Activated CD4-positive, alpha-beta memory T cell treated with anti-CD3 and anti-CD28 coated beads for 36 hours (primary cell): ENCODE results near the gene RBMS3. TPM values are rescaled to one million over a fixed set of nuclear protein-coding genes. Genes with fewer than 3 reads are reported as not detected.
"Not testable (repeated sequence)": the region's sequence is repeated elsewhere in the genome, so short reads cannot be mapped to it uniquely, and the experiment has no call there.

Experiments used
- CTCF ChIA-PET: fragments of 350-600 bp; sonication (Branson Sonifier 250); formaldehyde crosslinking; loops from one replicate; lab custom pipeline; 2021; ENCODE audit warnings: antibody characterized with exemption, inconsistent platforms; lab: Charles Lee
- POLR2A ChIA-PET: fragments of 350-600 bp; sonication (Branson Sonifier 250); formaldehyde crosslinking; loops from one replicate; lab custom pipeline; 2021; ENCODE audit warnings: antibody characterized with exemption; lab: Charles Lee
- DNase-seq: peaks from one replicate; pipeline ENCODE4 v3.0.0-alpha.2; 2020
- H3K27ac Mint-ChIP-seq: one replicate; pipeline ENCODE4 v1.8.0; 2021; ENCODE audit warnings: mixed read lengths
- H3K27me3 Mint-ChIP-seq: one replicate; pipeline ENCODE4 v1.8.0; 2021; ENCODE audit warnings: mixed read lengths
- H3K36me3 Mint-ChIP-seq: one replicate; pipeline ENCODE4 v1.8.0; 2021; ENCODE audit warnings: mixed read lengths
- H3K4me1 Mint-ChIP-seq: one replicate; pipeline ENCODE4 v1.8.0; 2021; ENCODE audit warnings: low read depth, mixed read lengths
- H3K4me3 Mint-ChIP-seq: one replicate; pipeline ENCODE4 v1.8.0; 2021; ENCODE audit warnings: mild to moderate bottlenecking, mixed read lengths
- H3K9me3 Mint-ChIP-seq: one replicate; pipeline ENCODE4 v1.8.0; 2021; ENCODE audit warnings: mixed read lengths
- intact Hi-C: fragments of 100-400 bp; cut with micrococcal nuclease; formaldehyde crosslinking; loops from one replicate; pipeline ENCODE4 v1.15.1; 2023
- total RNA-seq, 2 experiments: library from RNA; stranded (reverse); gene quantifications; one replicate each; pipeline ENCODE4 v1.2.3, GENCODE V29; 2021

RBMS3 gene
- total RNA-seq, 2 experiments from 2014 or later = 1.6 TPM

GRCh38 chr3:29441422-29441821, 160.6 kb downstream of the RBMS3 start:
- peaks cover 2% of the 10 kb centered on the region for H3K9me3 Mint-ChIP-seq
- POLR2A ChIA-PET = no interaction called here
- no peak overlapping the region for H3K27ac Mint-ChIP-seq
- H3K4me3 Mint-ChIP-seq = no peak overlapping the region
- H3K4me1 Mint-ChIP-seq = no peaks in the 10 kb centered on the region
- CTCF ChIA-PET = no interaction called here
- intact Hi-C loops = no loop called here
- H3K27me3 Mint-ChIP-seq = no peaks in the 10 kb centered on the region
- no peaks in the 10 kb centered on the region for H3K36me3 Mint-ChIP-seq
- DNase-seq = no peak

GRCh38 chr3:29447946-29448627, 167.2 kb downstream of the RBMS3 start:
- Mint-ChIP-seq H3K9me3 (peaks cover 6% of the 10 kb centered on the region), H3K4me3 (no peak overlapping the region), H3K36me3 (no peaks in the 10 kb centered on the region), H3K4me1 (no peaks in the 10 kb centered on the region), H3K27me3 (no peaks in the 10 kb centered on the region), H3K27ac (no peak overlapping the region)
- ChIA-PET CTCF (no interaction called here), POLR2A (no interaction called here)
- intact Hi-C loops = no loop called here
- DNase-seq = no peak

- H3K4me3 Mint-ChIP-seq = no peak overlapping the region
- intact Hi-C loops = no loop called here
- CTCF ChIA-PET = no interaction called here
Measured at GRCh38 chr3:29451920-29452319, 171.0 kb downstream of the RBMS3 start.

GRCh38 chr3:29452934-29453283, 172.0 kb downstream of the RBMS3 start:
- no peak overlapping the region for H3K27ac Mint-ChIP-seq
- CTCF ChIA-PET = no interaction called here
- H3K36me3 Mint-ChIP-seq = no peaks in the 10 kb centered on the region
- peaks cover 2% of the 10 kb centered on the region for H3K9me3 Mint-ChIP-seq
- intact Hi-C loops = no loop called here
- no peak overlapping the region for H3K4me3 Mint-ChIP-seq
- DNase-seq = no peak
- no peaks in the 10 kb centered on the region for H3K27me3 Mint-ChIP-seq
- POLR2A ChIA-PET = no interaction called here
- H3K4me1 Mint-ChIP-seq = no peaks in the 10 kb centered on the region

More at GRCh38 chr3:29451920-29452319, 171.0 kb downstream of the RBMS3 start:
- DNase-seq = no peak
- peaks cover 4% of the 10 kb centered on the region for H3K9me3 Mint-ChIP-seq
- no peaks in the 10 kb centered on the region for H3K4me1 Mint-ChIP-seq
- POLR2A ChIA-PET = no interaction called here
- no peaks in the 10 kb centered on the region for H3K27me3 Mint-ChIP-seq
- H3K27ac Mint-ChIP-seq = no peak overlapping the region
- no peaks in the 10 kb centered on the region for H3K36me3 Mint-ChIP-seq

GRCh38 chr3:29453284-29454001, 172.6 kb downstream of the RBMS3 start:
- no peaks in the 10 kb centered on the region for H3K27me3 Mint-ChIP-seq
- DNase-seq = no peak
- H3K36me3 Mint-ChIP-seq = no peaks in the 10 kb centered on the region
- intact Hi-C loops = no loop called here
- POLR2A ChIA-PET = no interaction called here
- no peaks in the 10 kb centered on the region for H3K9me3 Mint-ChIP-seq
- no peak overlapping the region for H3K4me3 Mint-ChIP-seq
- H3K27ac Mint-ChIP-seq = no peak overlapping the region
- H3K4me1 Mint-ChIP-seq = no peaks in the 10 kb centered on the region
- CTCF ChIA-PET = no interaction called here

- H3K36me3 Mint-ChIP-seq = no peaks in the 10 kb centered on the region
- CTCF ChIA-PET = no interaction called here
- no peaks in the 10 kb centered on the region for H3K9me3 Mint-ChIP-seq
- POLR2A ChIA-PET = no interaction called here
- H3K27ac Mint-ChIP-seq = no peak overlapping the region
- no peaks in the 10 kb centered on the region for H3K27me3 Mint-ChIP-seq
- no peaks in the 10 kb centered on the region for H3K4me1 Mint-ChIP-seq
- no peak for DNase-seq
- intact Hi-C loops = no loop called here
- H3K4me3 Mint-ChIP-seq = no peak overlapping the region
Measured at GRCh38 chr3:29454161-29454611, 173.3 kb downstream of the RBMS3 start.

- Mint-ChIP-seq H3K4me1 (no peaks in the 10 kb centered on the region), H3K36me3 (no peaks in the 10 kb centered on the region), H3K4me3 (no peak overlapping the region), H3K27me3 (no peaks in the 10 kb centered on the region), H3K27ac (no peak overlapping the region), H3K9me3 (no peaks in the 10 kb centered on the region)
- intact Hi-C loops = no loop called here
- DNase-seq = no peak
- ChIA-PET POLR2A (no interaction called here), CTCF (no interaction called here)
Measured at GRCh38 chr3:29456901-29457300, 176.0 kb downstream of the RBMS3 start.

GRCh38 chr3:29463304-29463703, 182.4 kb downstream of the RBMS3 start:
- ChIA-PET POLR2A (no interaction called here), CTCF (no interaction called here)
- H3K4me3 Mint-ChIP-seq = no peak overlapping the region
- H3K27me3 Mint-ChIP-seq = peaks cover 2% of the 10 kb centered on the region
- DNase-seq = no peak
- H3K4me1 Mint-ChIP-seq = no peaks in the 10 kb centered on the region
- no peak overlapping the region for H3K27ac Mint-ChIP-seq
- H3K36me3 Mint-ChIP-seq = no peaks in the 10 kb centered on the region
- intact Hi-C loops = no loop called here
- no peaks in the 10 kb centered on the region for H3K9me3 Mint-ChIP-seq

- Mint-ChIP-seq H3K36me3 (no peaks in the 10 kb centered on the region), H3K27ac (no peak overlapping the region), H3K4me1 (no peaks in the 10 kb centered on the region), H3K9me3 (no peaks in the 10 kb centered on the region), H3K4me3 (no peak overlapping the region), H3K27me3 (peaks cover 2% of the 10 kb centered on the region)
- ChIA-PET POLR2A (no interaction called here), CTCF (no interaction called here)
- no peak for DNase-seq
- intact Hi-C loops = no loop called here
Measured at GRCh38 chr3:29465836-29466235, 185.0 kb downstream of the RBMS3 start.

GRCh38 chr3:29466442-29466841, 185.6 kb downstream of the RBMS3 start:
- ChIA-PET POLR2A (no interaction called here), CTCF (no interaction called here)
- no peak overlapping the region for H3K4me3 Mint-ChIP-seq
- H3K4me1 Mint-ChIP-seq = no peaks in the 10 kb centered on the region
- H3K27me3 Mint-ChIP-seq = peaks cover 2% of the 10 kb centered on the region
- H3K9me3 Mint-ChIP-seq = no peaks in the 10 kb centered on the region
- DNase-seq = no peak
- intact Hi-C loops = no loop called here
- no peaks in the 10 kb centered on the region for H3K36me3 Mint-ChIP-seq
- H3K27ac Mint-ChIP-seq = no peak overlapping the region

GRCh38 chr3:29468187-29468586, 187.3 kb downstream of the RBMS3 start:
- intact Hi-C loops = no loop called here
- ChIA-PET CTCF (no interaction called here), POLR2A (no interaction called here)
- Mint-ChIP-seq H3K27ac (no peak overlapping the region), H3K4me3 (no peak overlapping the region), H3K36me3 (no peaks in the 10 kb centered on the region), H3K4me1 (no peaks in the 10 kb centered on the region), H3K27me3 (no peaks in the 10 kb centered on the region), H3K9me3 (no peaks in the 10 kb centered on the region)
- no peak for DNase-seq

GRCh38 chr3:29473481-29474170, 192.8 kb downstream of the RBMS3 start:
- CTCF ChIA-PET, DNase-seq, H3K9me3 Mint-ChIP-seq, H3K27me3 Mint-ChIP-seq, intact Hi-C loops, H3K4me1 Mint-ChIP-seq, H3K36me3 Mint-ChIP-seq, POLR2A ChIA-PET, H3K27ac Mint-ChIP-seq, H3K4me3 Mint-ChIP-seq: not testable (repeated sequence)
